Epidermal melanocyte (primary cell): Measurements from ENCODE around the gene GNAI2.

Experiments used
- DNase-seq: peaks from one replicate; pipeline ENCODE4 v3.0.0; 2011; ENCODE audit warnings: low spot score; ENCODE audit not compliant: insufficient read length

Gene GNAI2

GRCh38 chr3:50296721-50297383 is 60.8 kb downstream of the GNAI2 start:
- no peak for DNase-seq

- no peak for DNase-seq
Measured at GRCh38 chr3:50297384-50297775, 61.4 kb downstream of the GNAI2 start.

GRCh38 chr3:50297896-50298725 is 62.1 kb downstream of the GNAI2 start:
- no peak for DNase-seq

GRCh38 chr3:50298836-50299637 is 63.0 kb downstream of the GNAI2 start, which contains the start of the genes HYAL3 and NAA80:
HYAL3 (minus strand) TSS chr3:50299405; CDS start chr3:50295602, 3,803 bp downstream.
NAA80 (minus strand) TSS chr3:50299405; CDS start chr3:50297463, 1,942 bp downstream.
- peak; percentile 98 for DNase-seq

GRCh38 chr3:50299638-50299928 is 63.6 kb downstream of the GNAI2 start:
- DNase-seq, result no peak

GRCh38 chr3:50299929-50300680 is 64.1 kb downstream of the GNAI2 start:
- no peak for DNase-seq

- DNase-seq, result no peak
Measured at GRCh38 chr3:50300681-50301254, 64.8 kb downstream of the GNAI2 start.

GRCh38 chr3:50302095-50303012 is 66.3 kb downstream of the GNAI2 start:
- no peak for DNase-seq

- DNase-seq, result no peak
Measured at GRCh38 chr3:50303013-50303815, 67.2 kb downstream of the GNAI2 start, which contains the start of gene HYAL1. HYAL1 (minus strand) TSS chr3:50303574; CDS start chr3:50302956, 618 bp downstream.

- DNase-seq, result no peak
Measured at GRCh38 chr3:50304601-50305000, 68.6 kb downstream of the GNAI2 start.
